GM21529 (cell line): ENCODE measurements around the gene ZBTB38.

Experiments
- ATAC-seq: cut with Tn5 transposase; IDR thresholded peaks from one replicate; pipeline ENCODE4 v1.9.1; 2021; ENCODE audit not compliant: unreplicated experiment

The ZBTB38 gene

DNA sequence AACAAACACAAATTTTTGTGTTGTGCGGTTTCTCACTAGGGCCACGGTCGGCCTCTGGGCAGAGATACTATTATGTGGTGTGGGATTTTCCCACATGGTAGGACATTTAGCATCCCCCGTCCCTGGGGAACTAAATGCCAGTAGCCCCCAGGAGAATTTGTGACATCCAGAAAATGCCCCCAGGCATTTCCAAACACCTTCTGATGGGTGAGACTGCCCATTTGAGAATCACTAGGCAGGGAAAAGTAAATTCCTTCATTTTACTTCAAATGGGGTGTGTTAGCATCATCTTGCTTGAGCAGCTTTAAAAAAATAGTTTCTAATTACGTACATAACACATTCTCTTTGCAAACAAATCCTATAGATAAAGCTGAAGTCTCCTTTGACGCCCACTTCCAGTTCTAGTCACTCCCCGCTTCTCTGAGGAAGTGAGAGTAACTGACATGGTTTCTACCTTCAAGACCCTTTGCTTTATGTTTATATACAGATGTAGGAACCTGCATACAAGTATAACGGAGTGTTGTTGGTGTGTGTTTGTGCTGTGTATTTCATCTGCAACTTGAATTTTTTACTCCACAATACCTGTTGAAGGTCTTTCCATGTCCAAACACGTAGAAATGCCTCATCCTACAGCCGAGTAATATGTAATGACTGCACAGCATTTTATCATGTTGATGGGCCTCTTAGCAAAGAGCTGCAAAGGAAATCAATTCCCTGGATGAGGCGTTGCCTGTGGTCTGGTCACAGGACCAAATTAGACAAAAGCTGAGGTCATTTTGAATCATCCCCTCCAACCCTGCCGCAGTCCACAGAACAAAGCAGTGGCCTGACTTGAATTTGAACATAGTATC is 31.4 kb upstream of the ZBTB38 start:
- ATAC-seq, result peak; percentile 91

DNA sequence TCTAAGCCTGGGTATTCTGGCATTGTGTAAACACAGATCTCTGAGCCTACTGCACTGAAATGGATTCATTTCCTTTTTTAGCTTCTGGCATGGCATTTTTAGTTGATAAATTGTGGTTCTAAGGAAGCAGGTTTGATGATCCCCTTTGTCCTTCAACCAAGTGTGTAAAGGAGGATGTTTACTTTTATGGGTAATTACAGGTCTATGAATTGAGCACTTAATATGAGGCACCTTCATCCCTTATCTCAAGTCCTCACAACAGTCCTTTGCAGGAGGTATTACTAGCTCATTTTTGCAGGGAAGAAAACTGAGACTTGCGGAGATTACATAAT is 30.8 kb upstream of the ZBTB38 start:
- ATAC-seq, result no peak

DNA sequence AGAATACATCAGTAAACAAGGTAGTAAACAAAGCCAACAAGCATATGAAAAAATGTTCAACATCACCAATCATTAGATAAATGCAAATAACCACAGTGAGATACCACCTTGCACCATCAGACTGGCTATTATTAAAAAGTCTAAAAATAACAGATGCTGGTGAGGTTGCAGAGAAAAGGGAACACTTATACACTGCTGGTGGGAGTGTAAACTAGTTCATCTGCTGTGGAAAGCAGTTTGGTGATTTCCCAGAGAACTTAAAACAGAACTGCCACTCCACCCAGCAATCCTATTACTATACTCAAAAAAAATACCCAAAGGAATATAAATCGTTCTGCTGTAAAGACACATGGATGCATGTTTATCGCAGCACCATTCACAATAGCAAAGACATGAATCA is 30.3 kb upstream of the ZBTB38 start:
- no peak for ATAC-seq

DNA sequence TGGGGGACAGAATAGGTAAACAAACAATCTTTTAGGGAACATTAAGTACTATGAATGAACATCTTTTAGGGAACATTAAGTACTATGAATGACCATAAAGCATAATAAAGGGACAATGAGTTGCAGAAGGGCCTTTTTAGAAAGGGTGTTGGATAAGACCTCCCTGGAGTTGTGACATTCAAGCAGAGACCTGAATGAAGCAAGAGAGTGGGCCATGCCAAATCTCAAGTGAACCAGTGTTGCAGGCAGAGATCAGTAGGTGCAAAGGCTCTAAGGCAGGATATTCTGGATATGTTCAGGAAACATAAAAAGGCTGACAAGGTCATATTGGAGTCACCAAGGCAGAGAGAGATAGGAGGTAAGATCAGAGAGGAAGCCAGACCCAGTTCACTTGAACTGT is 29.4 kb upstream of the ZBTB38 start:
- ATAC-seq, result no peak

DNA sequence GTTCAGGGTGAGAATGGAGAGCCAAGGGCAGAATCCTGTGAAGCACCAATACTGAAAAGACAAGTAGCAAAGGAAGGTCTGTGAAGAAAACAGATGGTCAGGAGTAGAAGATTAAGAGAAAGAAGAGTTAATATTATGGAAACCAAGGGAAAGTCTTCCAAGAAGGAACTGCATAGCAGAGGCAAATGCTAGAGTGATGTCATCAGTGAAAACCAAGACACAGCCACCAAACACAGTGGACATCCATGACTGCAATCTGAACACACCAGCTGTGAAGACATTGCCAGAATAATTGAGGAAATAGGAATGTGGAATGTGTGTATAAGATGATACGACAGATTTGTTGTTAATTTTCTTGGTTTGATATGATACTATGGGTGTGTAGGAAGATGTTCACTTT is 26.8 kb upstream of the ZBTB38 start:
- no peak for ATAC-seq

DNA sequence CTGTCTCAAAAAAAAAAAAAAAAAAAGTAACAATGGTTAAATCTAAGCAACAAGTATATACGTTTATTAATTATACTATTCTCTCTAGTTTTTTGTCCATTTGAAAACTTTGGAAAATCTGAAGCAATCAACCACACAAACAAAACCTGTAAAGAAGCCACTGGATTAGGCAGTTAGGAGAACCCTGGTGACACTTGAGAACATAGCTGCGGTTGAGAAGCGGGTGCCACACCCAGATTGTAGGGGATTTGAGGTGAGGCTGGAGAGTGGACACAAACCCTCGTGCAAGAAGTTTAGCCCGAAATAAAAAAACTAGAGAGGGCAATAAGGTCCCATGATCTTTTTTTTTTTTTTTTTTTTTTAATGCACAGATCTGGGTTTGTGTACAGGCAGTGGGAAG is 25.9 kb upstream of the ZBTB38 start:
- ATAC-seq, result no peak

DNA sequence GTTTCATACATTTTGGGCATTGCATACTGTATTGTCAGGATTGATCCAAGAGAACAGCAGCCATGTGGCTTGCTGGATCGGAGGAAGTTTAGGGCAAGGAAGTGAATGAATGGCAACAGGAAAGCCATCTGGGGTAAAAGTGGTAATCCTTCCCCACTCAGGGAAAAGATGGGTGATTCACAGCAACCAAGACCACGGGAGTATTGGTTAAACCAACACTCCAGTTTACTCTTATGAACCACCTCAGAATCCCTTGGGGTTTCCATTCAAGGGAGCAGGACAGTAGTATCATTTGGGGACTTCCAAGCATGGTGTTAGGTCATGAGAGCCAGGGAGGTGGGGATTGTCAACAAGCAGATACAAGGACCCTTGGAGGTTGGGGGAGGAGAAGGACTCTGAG is 25.2 kb upstream of the ZBTB38 start:
- no peak for ATAC-seq

DNA sequence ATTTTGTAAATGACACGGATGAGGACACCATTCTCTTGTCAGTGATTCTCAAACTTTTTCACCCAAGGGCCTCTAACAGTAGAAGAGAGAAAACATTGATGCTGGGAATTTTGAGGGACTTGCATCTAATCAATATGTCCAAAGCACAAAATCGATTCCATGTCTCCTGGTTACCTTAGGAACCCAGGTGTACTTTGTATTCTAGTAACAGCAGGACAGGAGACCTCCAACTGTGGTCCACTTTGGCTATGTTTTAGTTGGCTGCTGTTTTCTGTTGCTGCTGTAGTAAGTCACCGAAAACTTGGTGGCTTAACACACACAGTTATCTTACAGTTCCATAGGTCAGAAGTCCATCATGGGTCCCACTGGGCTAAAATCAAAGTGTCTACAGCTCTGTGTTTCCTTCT is 24.4 kb upstream of the ZBTB38 start:
- ATAC-seq, result no peak

DNA sequence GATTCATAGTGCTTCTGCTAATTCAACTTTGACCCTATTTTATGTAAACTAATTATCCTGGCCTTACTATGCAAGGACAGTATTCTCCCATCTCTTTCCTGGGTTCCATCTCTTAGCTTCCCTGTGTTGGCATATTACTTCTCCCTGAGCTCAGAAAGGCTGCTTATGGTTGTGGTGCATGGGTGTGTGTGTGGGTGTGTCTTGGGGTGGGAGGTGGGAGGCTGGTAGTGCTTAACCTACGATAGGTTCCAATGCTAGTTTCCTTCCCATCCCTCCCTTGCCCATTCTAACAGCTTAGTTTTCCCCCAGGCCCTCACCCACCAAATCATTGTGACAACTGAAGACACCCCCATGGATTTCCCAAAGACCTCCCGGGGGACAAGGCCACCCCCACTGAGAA is 22.8 kb upstream of the ZBTB38 start:
- no peak for ATAC-seq

DNA sequence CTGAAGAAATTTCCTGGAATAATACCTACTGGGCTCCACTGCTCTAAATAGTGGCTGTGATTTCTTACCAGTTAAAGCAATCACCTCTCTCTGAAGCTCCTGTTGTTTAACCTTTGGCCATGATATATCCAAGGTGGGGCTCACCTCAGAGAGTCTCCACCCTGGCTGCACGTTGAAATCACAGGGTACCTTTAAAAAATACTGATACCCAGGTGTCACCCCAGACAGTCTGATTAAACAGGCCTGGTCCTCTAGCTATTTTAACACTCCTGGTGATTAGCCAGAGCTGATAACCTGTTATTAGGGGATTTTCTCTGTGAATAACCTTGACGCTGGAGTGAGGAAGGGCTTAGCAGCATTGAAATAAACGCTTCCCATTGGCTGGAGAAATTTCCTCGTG is 22.3 kb upstream of the ZBTB38 start:
- ATAC-seq, result no peak

DNA sequence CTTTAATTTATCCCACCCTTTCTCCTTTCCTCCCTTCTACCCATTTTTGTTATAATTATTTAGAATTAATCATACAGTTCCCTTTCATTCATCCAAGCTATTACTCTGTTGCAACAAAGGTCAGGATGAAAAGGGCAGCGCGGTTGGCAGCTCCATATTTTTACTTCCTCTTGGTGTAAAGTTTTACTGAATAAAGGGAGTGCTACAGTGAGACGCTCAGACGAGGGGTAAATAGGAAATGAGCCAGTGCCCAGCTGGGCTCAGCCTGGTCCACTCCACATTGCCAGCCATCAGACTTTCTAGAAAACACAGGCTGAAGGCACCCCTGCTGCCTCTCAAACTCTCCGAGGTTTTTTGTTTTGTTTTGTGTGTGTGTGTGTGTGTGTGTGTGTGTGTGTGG is 21.9 kb upstream of the ZBTB38 start:
- ATAC-seq, result no peak

DNA sequence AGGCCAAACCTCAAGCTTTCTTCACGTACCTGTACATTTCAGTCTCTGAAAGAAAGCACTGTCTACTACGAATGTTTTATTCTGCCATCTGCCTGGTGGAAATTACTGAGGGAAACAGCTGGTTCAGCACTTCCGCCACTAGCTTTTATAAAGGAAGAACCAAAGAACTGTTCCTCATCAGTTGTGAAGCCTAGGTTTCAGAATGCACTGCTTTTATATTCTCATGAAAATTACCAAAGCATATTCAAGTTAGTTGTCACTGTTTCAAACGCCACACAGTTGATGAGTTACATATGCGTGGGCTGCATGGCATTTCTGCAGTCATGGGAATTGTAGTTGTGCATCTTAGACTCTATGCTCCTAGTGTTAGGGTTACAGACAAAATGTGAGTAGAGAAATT is 21.5 kb upstream of the ZBTB38 start:
- ATAC-seq, result no peak

DNA sequence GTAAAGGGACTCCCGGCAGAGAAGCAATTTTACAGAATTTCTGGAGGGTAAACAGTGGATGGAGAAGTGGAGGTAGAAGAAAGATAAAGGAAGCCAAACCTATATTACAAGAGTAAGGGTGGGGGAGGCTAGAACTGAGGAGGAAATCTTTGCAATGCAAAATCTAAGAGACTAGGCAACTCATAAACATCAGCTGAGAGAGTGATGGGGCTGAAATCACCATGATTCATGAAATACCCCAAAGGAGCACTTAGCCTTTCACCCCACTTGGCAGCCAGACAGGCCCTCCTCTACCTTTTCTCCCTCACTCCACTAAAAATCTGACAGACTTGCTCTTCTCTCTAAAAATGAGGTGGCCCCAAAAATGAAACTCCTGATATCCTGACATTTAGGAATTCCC is 19.5 kb upstream of the ZBTB38 start:
- ATAC-seq, result no peak

DNA sequence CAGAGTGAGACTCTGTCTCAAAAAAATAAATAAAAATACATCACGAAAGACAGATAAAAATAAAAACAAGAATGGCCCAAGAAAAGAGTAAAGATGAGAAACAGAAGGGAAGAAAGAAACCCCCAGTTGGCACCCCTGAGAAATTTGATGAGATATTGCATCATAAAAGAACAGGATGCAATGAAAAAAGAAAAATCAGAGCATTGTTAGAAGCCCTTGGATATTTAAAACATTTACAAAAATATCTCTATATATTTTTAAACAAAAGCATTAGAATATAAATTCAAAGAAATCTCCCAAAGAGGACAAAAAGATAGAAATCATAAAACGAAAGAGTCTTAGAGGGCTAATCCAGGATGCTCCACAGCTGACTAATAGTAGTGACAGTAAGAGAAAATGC is 18.6 kb upstream of the ZBTB38 start:
- ATAC-seq, result no peak

DNA sequence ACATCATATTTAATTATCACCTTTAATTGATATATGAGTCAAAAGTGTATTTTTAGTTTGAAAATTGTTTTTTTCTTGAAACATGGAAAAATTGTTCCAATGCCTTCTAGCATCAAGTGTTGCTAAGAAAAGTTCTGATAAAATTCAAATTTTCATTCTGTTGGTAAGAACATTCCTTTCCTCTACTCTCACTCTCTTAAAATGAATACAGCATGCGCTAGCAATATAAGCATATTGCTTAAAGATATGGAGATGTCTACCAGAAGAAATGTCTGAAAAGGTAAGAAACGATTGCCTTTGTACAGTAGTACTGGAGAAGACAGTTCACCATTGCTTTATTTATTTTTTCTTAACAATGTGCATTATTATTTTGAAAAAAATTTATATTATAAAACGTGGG is 17.6 kb upstream of the ZBTB38 start:
- ATAC-seq, result no peak

DNA sequence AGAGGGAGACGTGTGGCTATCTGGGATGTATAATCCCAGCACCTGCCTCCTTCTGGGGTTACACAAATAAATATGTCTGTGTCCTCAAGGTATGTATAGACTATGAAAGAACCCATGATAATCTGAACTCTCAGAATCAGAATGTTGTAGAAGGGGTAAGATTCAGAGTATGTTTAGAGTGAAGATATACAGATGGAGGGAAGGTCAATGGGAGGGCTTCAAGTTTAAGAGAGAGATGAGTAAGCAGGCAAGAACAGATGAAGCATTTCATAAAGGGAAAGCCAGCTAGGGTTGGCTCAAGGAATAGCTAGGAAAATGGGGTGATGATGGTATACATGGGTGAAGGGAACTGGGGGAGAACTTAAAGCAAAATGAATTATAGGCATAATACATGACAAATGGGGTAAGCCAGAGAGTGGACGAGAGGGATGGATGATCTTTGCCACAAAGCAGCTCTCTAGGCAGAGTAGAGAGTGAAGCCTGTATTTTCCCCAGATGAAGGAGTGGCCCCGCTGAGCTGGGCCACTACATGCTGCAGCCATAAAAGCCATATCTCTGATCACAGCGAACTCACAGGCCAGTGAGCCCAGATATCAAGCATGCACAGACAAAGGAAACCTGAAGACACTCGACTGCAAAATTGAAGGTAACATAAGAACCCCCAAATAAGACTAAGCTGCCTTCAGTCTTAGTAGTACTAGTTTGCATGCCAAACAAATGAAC is 15.9 kb upstream of the ZBTB38 start:
- ATAC-seq, result no peak

DNA sequence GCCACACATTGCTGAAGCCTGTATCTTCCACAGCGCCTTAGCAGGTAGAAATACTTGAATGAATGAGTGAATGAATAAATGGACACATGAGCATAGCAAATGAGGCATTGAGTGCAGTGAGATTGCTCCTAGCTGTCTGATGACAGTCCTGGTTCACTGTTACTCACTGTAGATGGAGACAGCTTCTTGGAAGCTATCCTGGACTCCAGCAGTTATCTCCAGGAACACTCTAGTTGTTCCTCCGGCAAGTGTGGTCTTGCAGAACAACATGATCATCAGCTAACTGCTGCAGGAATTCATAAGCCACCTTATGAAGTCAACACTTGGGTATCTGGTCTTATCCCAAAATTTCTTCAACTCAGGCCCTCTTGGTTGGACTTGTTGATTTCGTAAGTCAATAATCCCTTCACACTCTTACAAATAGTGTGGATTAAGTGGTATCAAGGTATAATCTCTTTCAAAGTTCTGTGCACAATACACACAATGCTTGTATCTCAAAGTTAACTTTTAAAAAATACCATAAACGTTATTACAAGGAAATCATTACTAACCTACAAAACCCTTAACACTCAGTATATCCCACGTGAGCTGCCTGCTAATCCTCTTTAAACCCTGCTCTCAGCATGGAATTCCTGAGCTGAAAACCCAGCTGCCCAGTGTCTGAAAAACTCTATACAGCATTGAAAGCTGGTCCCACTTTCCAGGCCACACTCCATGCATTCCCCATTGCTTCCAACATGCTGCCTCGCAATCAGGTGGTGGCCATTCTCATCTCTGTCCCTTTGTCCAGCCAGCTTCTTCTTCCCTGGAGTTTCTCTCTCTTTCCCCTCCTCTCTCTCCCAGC is 14.4 kb upstream of the ZBTB38 start:
- no peak for ATAC-seq

DNA sequence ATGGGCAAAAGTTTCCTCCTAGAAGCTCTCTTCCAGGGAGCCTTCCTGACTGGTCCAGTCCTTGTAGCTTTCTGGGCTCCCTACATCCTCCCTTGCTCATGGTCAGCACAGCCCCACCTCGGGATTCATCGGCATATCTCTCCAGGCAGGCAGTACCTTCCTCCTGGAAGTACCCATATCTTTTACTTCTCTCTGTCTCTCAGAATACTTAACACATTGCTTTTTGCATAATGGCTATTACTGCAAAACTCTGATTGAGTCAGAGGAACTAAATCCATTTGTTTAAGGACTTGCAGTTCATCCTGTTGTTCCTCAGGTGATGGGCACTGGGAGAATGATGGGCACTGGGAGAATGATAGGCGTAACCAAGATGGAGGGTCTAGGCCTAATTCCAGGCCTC is 13.8 kb upstream of the ZBTB38 start:
- no peak for ATAC-seq

DNA sequence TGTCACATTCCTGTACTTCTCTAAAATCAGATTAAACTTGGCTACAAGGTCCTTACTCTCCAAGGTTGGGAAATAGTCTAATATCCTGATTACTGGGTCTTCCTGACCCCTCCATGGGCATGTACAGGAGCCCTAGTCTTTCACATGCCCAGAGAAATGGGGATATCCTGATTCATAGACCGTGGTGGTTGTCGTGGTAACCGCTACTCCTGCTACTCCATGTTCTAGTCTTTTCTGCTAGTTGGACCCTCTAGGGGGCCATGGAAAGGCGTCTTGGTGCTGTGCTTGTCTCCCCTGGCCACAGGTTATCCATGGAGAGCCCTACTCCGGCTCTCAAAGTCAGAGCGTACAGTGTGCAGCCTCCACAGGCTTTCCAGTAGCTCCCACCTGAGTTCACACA is 13.1 kb upstream of the ZBTB38 start:
- ATAC-seq, result no peak

DNA sequence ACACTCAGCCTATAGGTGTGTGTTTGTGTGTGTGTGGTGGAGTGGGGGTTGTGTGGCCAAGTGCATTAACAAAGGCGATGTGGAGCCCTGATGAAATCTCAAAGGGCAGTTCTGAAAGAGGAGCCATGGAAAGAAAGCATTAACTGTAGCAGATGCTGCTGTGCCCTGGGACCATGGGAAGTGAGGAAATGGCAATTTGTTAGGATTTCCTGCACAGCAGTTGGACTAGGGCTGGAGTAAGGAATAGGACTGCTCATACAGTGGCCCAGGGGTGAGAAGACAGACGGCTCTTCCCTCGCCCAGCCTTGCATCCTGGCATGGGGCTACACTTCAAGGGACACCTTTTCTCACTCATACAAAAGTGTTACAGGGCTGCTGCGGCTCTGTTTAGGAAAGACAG is 12.3 kb upstream of the ZBTB38 start:
- ATAC-seq, result no peak

DNA sequence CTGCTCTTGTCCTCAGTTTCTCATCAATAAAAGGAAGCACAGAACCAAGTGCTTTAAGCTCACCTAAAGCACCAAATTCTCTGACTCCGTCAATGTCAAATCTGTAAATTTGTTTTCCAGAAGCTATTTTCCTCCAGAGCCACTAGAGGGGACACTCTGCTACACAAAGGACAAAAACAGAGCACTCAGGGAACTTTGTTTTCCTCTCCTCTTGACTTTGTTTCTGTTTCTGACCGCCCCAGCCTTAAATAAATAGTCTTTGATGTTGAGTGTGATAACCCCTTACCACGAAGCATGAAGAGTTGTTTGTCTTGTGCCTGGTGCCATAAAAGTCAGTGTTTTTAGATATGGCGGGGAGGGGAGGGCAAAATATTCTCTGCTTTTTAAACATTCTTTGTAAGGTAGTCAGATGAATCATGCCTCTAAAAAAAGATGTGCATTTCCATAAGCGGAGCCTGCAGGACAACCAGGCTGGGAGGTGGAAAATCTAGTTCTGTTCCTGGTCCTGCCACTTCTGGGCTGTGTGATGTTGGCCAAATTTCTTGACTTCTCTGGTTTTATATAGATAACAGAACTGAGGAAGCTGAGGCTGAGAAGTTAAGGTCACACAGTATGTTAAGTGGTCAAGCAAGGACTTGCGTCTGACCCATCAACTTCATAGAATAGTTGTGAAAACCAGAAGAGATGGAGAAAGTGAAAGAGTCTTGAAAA is 7.3 kb upstream of the ZBTB38 start:
- peak; percentile 85 for ATAC-seq
